Inflammatory macrophage treated with lipopolysaccharide for 1 hour (primary cell): Measurements from ENCODE around the gene ZNF747.
"Not testable (repeated sequence)": the region's sequence is repeated elsewhere in the genome, so short reads cannot be mapped to it uniquely, and the experiment has no call there.

Experiments used
- DNase-seq, 2 donors: peaks; one replicate each; pipeline ENCODE4 v3.0.0-alpha.2; 2020 to 2022

The ZNF747 gene

GRCh38 chr16:30532285-30533145 is 2.1 kb downstream of the ZNF747 start:
- no peak for DNase-seq

GRCh38 chr16:30530163-30531037 is 4.3 kb downstream of the ZNF747 start:
- DNase-seq, result no peak

- no peak for DNase-seq
Measured at GRCh38 chr16:30528799-30529457, 5.7 kb downstream of the ZNF747 start.

GRCh38 chr16:30527635-30528178 is 7.0 kb downstream of the ZNF747 start:
- peak; percentile 44 to 60 for DNase-seq

GRCh38 chr16:30526823-30527634 is 7.6 kb downstream of the ZNF747 start:
- peak; percentile 98 for DNase-seq

GRCh38 chr16:30526137-30526822 is 8.4 kb downstream of the ZNF747 start, which contains the start of gene ZNF768:
ZNF768 (minus strand) TSS chr16:30526566; CDS start chr16:30526413, 153 bp downstream.
- no peak for DNase-seq

- DNase-seq, result no peak
Measured at GRCh38 chr16:30525844-30526136, 8.9 kb downstream of the ZNF747 start.

GRCh38 chr16:30524575-30525568 is 9.8 kb downstream of the ZNF747 start:
- DNase-seq, result no peak

GRCh38 chr16:30523768-30524574 is 10.7 kb downstream of the ZNF747 start:
- DNase-seq, result no peak

GRCh38 chr16:30522702-30523463 is 11.8 kb downstream of the ZNF747 start:
- not testable (repeated sequence) for DNase-seq

GRCh38 chr16:30521873-30522641 is 12.6 kb downstream of the ZNF747 start:
- DNase-seq, result no peak

GRCh38 chr16:30521476-30521872 is 13.2 kb downstream of the ZNF747 start:
- no peak for DNase-seq

GRCh38 chr16:30519120-30520049 is 15.3 kb downstream of the ZNF747 start:
- no peak for DNase-seq

- DNase-seq, result no peak
Measured at GRCh38 chr16:30518552-30518951, 16.1 kb downstream of the ZNF747 start.

GRCh38 chr16:30515275-30515674 is 19.4 kb downstream of the ZNF747 start:
- DNase-seq, result no peak

GRCh38 chr16:30511509-30511908 is 23.1 kb downstream of the ZNF747 start:
- no peak for DNase-seq
